Measurements from ENCODE around the gene CRYBG1. TPM values are rescaled to one million over a fixed set of nuclear protein-coding genes. Genes with fewer than 3 reads are reported as not detected.

Gene CRYBG1
- total and polyA plus RNA-seq, 10 of the 15 experiments (the other 5 are each of a cell fraction or from before 2014, with no cell fraction given) = 6.5 to 57.0 (median 25.2) TPM

GRCh38 chr6:106618324-106618723 is 257.8 kb downstream of the CRYBG1 start:
- intact Hi-C loops (cut with micrococcal nuclease; ENCODE audit: unreplicated experiment) = no loop called here
- POLR2A ChIA-PET = interaction anchor here (1.2 kb wide), 1 partner anchor 10 kb away, joined by 3 read pairs; no protein-coding TSS in a partner anchor

More at GRCh38 chr6:106618324-106618723, 257.8 kb downstream of the CRYBG1 start:
- H2AFZ ChIP-seq (ENCODE audit: control insufficient read depth, low read depth, low read length) = no peak overlapping the region
- in situ Hi-C loops (cut with MboI) = no loop called here
- H3K9ac ChIP-seq (ENCODE audit: control insufficient read depth, insufficient read depth, low read length) = no peak overlapping the region
- 0 out of 4 replicates have a peak, but pooled peaks cover 0 to 6% of the 10 kb centered on the region in 2 experiments for H3K36me3 ChIP-seq (ENCODE audit: control insufficient read depth in 2 of 2, insufficient read depth in 2 of 2, low read length in 1 of 2)
- H3K27ac ChIP-seq (ENCODE audit: control insufficient read depth, insufficient read depth) = no peak overlapping the region
- H3K4me1 ChIP-seq (ENCODE audit: control insufficient read depth, insufficient read depth, low read length) = 0 out of 2 replicates have a peak, but pooled peaks cover 4% of the 10 kb centered on the region
- WGBS (ENCODE audit: insufficient coverage, insufficient replicate concordance, low lambda C conversion rate, missing lambda C conversion rate) = 94% methylated on average over 3 of the region's 3 CpGs
- ChIA-PET SMC1A (ENCODE audit: uncharacterized antibody, unreplicated experiment) (interaction anchor here (1.2 to 2.9 kb wide), 6 partner anchors 10 to 323 kb away, joined by 3 to 12 read pairs (median 4); partner anchors contain the start of genes QRSL1 and RTN4IP1), CTCF (interaction anchor here (0.7 to 2.6 kb wide), 10 partner anchors 9 to 379 kb away, joined by 3 to 13 read pairs (median 4); partner anchors contain the start of genes QRSL1 and RTN4IP1), RAD21 (ENCODE audit: unreplicated experiment) (interaction anchor here (0.8 to 1.8 kb wide), 3 partner anchors 8 to 84 kb away, joined by 3 to 10 read pairs (median 3); no protein-coding TSS in a partner anchor)
- no TSS peak for BruUV-seq (replicated peaks)
- H3K4me2 ChIP-seq (ENCODE audit: control insufficient read depth, insufficient read depth) = no peak overlapping the region
- DNase-seq (ENCODE audit: low read depth, low spot score) (no peak), FAIRE-seq (no peak), ATAC-seq (peak; percentile 36; the same call in 2 of the 3 replicates)
- no peaks in the 10 kb centered on the region for H4K20me1 ChIP-seq (ENCODE audit: control insufficient read depth, insufficient read depth)
- no peaks in the 10 kb centered on the region for H3K79me2 ChIP-seq (ENCODE audit: control insufficient read depth, insufficient read depth, low read length)
- TF ChIP-seq TAF1 (IDR thresholded peaks at IDR 0.05; ENCODE audit: borderline replicate concordance, low read depth, low read length) (no peak), KAT2A (conservative IDR thresholded peaks at IDR 0.05; ENCODE audit: control insufficient read depth, low read depth, low read length) (no peak), IKZF2 (IDR thresholded peaks at IDR 0.05) (no peak), SMARCA5 (IDR thresholded peaks at IDR 0.05) (no peak), ZNF207 (IDR thresholded peaks at IDR 0.05; ENCODE audit: borderline replicate concordance) (no peak), SMAD5 (IDR thresholded peaks at IDR 0.05; ENCODE audit: low read depth) (no peak), RAD21 (IDR thresholded peaks at IDR 0.05; ENCODE audit: insufficient read depth, low read depth, low read length) (no peak), CBX3 (IDR thresholded peaks at IDR 0.05; ENCODE audit: borderline replicate concordance, low read depth) (no peak), CHD2 (IDR thresholded peaks at IDR 0.05; ENCODE audit: borderline replicate concordance, low read depth, low read length) (no peak), MEF2A (IDR thresholded peaks at IDR 0.05; ENCODE audit: insufficient read depth, low read depth, low read length) (no peak), BACH1 (IDR thresholded peaks at IDR 0.05; ENCODE audit: borderline replicate concordance) (no peak), TCF7 (IDR thresholded peaks at IDR 0.05; ENCODE audit: borderline replicate concordance) (no peak), HSF1 (IDR thresholded peaks at IDR 0.05; ENCODE audit: low read depth, low read length) (no peak), PBX3 (IDR thresholded peaks at IDR 0.05; ENCODE audit: insufficient replicate concordance, low read depth, low read length) (no peak)
- H3K27me3 ChIP-seq (replicated peaks in 1 of 2; ENCODE audit: control insufficient read depth in 2 of 2, insufficient read depth in 2 of 2, low read length in 1 of 2) = no peaks in the 10 kb centered on the region
- no peak overlapping the region for H3K4me3 ChIP-seq
- H3K9me3 ChIP-seq (replicated peaks; ENCODE audit: control insufficient read depth, insufficient read depth, low read length) = no peaks in the 10 kb centered on the region
